HG02759 (cell line): ENCODE measurements around the gene FXYD6.

Experiments used
- ATAC-seq: cut with Tn5 transposase; IDR thresholded peaks from one replicate; pipeline ENCODE4 v1.9.1; 2021; ENCODE audit warnings: mild to moderate bottlenecking, moderate library complexity; ENCODE audit not compliant: unreplicated experiment

FXYD6 gene

DNA sequence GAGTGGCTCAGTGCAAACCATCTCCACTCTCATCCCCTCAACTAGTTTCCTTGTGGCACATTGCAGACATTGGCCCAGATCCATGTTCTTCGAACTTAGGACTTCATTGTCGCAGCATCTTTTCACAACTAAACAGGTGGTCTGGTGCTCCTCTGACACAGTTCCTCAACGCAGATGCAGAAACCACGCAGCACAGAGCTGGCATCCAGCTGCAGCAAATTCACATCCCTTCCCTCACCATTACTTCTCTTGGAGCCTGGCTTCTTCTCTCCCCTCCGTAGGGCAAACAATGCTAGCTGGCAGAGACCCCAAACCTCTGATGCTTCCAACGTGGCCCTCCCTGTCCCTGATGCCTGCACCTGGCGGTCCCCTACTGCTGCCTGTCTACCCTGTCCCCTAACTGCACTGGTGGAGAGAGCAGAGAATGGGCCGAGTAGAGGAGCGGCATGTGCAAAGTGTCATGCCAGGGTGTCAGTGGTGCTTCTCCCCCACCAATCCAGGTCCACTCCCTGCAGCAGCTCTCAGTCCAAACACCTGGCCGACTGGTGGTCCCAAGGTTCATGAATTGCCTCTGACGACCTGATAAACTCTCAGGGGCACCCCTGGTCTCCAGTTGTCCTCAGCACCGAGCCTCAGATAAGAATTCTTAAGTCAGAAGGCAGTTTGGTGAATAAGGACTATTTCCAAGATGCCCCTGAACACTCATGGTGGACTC, 34.6 kb upstream of the FXYD6 start:
- no peak for ATAC-seq

- ATAC-seq, result no peak
Observed at GRCh38 chr11:117910525-117910924, 34.1 kb upstream of the FXYD6 start.

DNA sequence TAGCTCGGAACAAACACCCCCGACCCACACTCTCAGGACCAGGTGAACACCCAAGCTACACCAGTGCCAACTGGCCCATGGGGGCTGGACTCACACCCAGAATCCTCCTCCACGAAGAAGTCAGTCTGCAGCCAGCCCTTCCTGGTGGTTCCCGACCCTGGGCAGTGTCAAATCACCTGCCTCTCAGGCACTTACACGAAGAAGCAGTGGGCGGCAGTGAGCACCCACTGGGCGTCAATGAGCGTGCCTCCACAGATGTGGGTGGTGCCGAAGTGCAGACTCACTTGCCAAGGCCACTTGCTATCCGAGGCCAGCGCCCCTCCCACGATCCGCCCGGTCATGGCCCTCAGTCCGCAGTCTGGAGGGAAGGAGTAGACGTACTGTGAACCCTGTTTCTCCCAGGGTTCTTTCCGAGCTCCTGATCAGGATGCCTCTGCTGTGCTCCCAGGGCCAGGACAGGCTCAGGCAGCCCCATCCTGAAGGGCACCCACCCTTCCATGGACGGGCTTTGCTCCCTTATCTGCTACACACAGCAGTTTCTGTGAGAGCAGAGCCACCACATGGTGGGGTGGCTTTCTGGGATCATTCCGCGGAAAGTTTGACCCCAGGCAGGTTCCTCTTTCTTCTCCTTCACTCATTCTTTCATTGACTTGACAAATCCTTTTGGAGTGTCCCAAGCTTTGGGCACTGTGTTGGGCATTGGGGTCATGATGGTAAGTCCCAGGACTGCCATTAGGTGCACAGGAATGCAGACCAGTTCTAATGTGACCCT, 33.3 kb upstream of the FXYD6 start:
- ATAC-seq, result no peak

GRCh38 chr11:117908959-117909610, 32.6 kb upstream of the FXYD6 start:
- ATAC-seq, result no peak

DNA sequence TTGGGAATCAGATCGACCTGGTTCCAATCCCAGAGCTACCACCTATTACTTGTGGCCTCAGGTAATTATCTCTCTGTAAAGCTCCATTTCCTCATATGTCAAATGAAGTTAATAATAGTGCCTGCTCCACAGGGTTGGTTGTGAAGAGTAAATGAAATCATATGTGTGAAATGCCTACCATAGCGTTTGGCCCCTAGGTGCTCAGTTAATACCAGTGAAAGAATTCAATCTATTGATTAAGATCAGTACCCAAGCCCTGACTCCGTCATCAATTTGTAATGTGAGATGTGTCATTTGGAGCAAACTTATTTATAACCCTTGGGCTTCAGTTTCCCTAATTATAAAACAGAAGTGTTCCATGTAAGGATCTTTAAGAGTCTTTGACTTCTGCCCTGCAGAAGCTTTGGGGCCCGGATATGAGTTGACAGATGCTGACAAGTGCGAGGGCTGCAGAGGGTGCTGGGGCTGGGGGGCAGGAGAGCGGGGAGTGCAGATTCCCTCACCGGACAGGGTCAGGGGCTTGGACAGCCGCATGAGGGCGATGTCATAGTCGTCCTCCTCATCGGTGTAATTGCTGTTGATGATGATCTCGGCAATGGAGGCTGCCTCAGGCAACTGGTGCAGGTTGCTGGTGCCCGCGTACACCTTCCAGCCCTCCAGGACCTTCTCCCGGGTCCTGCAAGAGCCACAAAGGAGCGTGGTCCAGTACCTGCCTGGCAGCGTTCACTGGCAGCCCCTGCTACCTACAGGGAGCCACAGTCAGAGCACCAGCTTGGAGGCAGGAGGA, 31.8 kb upstream of the FXYD6 start:
- ATAC-seq, result no peak

DNA sequence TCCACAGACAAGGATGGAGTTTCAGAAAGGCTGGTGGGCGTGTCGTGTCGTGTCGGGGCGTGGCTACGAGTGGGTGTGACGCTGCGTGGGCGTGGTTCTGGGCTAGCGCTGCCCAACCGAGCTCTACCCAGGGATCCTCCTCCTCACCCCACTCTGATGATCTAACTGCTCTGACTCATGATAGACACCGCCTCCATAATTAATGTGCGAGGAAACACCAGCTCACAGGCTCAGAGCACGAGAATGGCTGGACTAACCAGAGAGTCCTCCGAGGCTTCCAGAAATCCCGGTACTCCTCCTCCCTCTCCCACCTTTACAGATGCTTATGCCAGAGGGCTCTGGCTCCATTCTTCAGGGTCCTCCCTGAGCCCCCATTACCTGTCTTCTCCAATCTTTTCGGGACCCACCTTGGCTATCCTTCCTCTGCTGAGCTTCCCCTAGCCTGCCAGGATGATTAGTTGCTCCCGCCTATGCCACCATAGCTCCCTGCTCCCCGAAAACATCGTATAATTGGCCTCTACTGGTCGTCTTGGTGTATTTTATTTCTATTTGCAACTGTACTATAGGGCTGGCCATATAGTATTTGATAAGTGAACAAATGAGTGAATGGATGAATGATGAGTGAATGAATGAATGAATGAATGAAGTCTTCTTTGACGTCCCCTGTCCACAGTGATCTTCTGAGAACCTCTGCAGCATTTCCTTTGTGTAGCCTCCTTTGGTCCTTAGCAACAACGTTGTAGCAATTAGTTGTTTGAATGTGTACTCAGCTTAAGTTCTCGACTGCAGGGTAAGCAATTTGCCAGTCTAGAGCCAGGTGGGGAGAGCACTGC, 31.0 kb upstream of the FXYD6 start:
- no peak for ATAC-seq

GRCh38 chr11:117906710-117907109, 30.3 kb upstream of the FXYD6 start:
- no peak for ATAC-seq

DNA sequence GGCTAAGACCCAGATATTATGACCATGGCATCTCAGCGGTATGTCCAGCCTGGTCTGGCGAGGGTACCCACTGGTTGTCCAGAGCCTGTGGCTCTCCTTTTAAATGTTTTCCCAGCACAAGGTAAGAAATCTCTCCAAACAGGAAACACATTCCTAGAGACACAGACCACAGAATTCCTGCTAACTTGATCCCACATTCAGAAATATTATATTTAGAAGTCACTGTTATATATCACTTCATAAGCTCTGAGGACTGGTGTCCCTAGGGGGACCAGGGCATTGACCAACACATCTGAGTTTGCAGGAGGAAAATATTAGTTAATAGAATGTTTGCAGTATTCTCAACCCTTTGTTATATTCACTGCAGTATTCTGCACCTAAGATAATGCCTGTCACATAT, 29.7 kb upstream of the FXYD6 start:
- no peak for ATAC-seq

DNA sequence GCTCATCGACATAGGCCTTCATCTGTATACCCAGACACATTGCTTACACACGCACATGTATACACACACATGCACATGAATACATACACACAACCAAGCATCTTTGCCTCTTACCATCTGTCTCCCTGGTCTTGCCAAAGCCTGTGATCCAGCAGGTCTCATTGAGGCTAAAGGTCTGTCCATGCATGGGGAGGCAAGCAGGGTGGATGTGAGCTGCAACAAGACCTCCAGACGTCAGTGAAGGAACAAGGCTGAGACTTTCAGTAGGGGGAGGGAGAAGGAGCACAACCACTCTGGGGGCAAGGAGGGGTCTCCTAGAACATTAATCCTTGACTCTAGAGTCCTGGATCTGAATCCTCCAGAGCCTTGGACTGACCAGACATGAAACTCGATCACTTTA, 29.1 kb upstream of the FXYD6 start:
- ATAC-seq, result no peak

GRCh38 chr11:117903505-117904382, 27.3 kb upstream of the FXYD6 start:
- ATAC-seq, result no peak

DNA sequence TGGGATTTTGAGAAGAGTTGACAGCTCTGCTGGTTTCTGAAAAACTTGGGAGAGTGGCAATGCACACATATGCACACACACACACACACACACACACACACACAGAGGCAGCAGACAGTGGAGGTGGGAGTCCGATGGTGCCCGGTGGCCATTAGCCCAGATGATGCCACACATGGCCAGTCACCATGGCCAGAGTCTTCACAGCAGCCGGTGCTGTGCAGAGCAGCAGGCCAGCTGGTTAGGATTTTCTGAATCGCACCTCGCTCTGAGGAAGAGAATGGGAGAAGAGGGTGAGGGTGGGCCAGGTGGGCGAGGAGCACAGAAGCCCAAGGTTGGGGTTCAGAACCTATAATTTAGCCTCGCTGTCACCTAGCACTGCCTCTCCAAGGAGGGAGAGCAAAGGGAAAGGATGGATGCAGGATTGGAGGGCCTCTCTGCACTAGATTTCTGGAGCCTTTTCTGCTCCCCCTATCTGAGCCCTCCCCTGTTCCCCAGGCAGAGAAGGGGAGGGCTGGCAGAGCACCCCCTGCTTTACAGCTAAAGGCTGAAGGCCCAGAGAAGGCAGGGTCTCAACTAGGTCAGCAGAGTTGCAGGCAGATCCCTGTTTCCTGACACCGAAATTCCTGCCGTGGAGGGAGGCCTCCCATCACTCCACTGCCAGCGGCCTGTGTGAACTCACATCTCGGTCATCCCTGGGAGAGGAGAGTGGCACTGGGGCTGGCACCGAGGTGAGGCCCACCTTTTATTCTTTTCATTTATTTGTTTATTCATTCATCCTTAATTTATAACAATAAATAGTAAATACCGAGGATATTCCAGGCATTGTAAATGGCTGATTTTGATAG, 25.8 kb upstream of the FXYD6 start:
- ATAC-seq, result no peak

DNA sequence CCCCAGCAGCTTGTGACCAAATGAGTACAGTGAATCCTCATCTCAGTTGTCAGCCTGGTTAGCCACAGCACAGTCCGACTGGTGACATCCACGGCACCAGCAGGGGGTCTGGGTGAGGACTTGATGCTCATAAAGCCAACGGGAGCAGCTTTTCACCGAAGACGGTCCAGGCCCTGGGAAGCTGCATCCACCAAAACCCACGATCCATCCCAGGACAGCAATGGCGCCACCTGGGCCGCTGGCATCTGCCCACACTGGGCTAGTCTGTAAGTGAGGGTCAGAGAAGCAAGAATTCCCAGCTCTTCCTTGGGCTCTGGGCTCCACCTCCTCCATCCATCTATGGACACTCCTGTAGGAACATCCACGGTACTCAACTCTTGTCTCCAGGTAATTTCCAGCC, 25.1 kb upstream of the FXYD6 start:
- ATAC-seq, result no peak

DNA sequence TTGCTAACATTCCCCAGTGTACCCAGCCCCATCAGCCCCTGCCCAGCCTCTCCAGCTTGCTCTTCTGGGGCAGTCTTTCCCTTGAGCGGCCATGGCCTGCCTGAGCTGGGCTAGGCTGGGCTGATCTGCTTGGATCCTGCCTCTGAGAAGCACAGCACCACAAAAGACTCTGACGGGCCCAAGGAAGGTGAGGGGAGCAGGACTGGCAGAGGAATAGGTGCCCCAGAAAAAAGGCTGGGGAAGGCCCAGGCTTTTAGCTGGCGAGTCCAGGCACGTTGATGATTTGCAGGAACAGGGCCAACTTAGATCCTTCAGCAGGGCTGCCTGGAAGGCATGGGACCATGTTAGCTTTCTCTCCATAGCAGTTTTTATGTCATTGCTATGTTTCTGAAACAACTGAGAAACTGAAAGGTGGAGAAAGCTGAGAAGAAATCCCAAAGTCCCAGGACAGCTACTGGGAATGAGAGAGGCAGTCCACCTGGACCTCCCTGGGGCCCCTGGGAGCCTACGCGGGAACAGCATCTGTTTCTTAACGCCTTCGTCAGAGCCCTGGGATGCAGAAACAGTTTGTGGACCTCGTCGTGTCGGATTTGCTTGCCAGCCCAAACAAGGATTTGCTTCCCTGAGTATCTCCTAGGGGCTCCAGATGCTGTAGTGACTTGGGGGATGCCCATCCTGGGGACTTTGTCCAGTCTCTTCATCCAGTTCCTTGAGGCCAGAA, 24.4 kb upstream of the FXYD6 start:
- no peak for ATAC-seq

GRCh38 chr11:117900121-117900648, 23.7 kb upstream of the FXYD6 start:
- peak; percentile 64 for ATAC-seq

DNA sequence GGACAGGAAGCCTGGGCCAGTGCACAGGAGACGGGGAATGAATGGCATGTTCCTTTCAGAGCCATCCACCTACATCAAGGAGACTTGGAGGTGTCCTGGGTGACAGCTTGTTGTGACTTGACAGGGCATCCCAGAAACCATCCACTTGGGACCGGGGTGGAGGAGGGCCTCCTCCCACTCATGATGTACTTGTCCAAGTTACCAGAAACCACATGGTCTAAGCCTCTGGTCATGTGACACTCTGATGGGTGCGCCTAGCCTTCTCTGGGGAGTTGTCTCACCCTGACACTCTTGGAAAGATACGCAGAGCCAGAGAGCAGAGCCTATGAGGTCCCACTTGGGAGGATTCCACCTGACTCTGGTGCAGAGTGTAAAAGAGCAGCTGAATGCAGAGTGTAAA, 21.6 kb upstream of the FXYD6 start:
- ATAC-seq, result no peak

- no peak for ATAC-seq
Observed at GRCh38 chr11:117892651-117893050, 16.2 kb upstream of the FXYD6 start.

DNA sequence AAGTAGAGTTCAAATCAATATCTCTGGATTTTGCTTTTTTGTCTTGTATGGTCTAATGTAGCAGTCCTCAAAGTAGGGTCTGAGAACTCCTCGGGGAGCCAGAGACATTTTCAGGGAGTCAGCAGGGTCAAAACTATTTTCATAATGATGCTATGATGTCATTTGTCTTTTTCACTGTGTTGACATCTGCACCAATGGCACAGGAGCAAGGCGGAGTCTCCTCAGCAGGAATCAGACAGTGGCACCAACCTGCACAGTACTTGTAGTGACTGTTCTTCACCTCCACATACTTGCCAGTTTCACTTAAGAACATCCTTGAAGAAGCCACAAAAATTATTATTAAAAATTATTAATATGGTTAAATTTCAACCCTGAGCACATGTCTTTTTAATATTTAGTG, 14.9 kb upstream of the FXYD6 start:
- ATAC-seq, result no peak

DNA sequence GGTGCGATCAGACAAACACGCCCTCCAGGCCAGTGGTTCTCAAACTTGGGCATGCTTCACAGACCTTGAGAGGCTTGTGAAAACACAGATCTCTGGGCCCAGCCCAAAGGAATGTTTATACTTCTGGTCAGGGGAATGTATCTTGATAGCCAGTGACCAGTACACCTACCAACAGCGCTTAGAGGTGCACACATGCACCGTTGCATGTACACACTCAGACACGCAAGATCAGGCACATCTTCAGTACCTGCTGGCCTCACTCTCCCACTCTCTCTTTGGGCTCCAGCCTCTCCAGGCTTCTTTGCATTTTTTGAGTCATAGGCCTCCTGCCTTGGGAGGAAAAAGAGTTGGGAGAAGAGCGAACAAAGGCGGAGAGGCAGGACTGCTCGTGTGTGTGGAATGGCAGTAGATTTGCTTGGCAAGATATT, 11.7 kb upstream of the FXYD6 start:
- ATAC-seq, result no peak
